ENCODE measurements around the gene CLDN16. TPM values are rescaled to one million over a fixed set of nuclear protein-coding genes. Genes with fewer than 3 reads are reported as not detected.
A peak's percentile ranks its signal among the peaks of the same experiment; 100 is the strongest.

Gene CLDN16
- total and polyA plus RNA-seq, 4 experiments from 2014 or later, result not detected

GRCh38 chr3:190436331-190436730, 48.4 kb downstream of the CLDN16 start:
- Mint-ChIP-seq H3K9me3 (peaks cover 0 to 4% (median under 1%) of the 10 kb centered on the region in 8 donors), H3K27ac (no peak overlapping the region), H3K27me3 (peaks cover 7 to 19% of the 10 kb centered on the region in 2 donors), H3K4me1 (no peaks in the 10 kb centered on the region), H3K4me3 (no peak overlapping the region), H3K36me3 (no peaks in the 10 kb centered on the region)
- Histone ChIP-seq H3K27ac (ENCODE audit: low read depth, low read length) (no peak overlapping the region), H3K4me1 (ENCODE audit: insufficient read depth, low read length) (no peaks in the 10 kb centered on the region), H3K9me3 (ENCODE audit: control insufficient read depth in 1 of 2, low read length in 2 of 2) (no peaks in the 10 kb centered on the region), H3K27me3 (ENCODE audit: insufficient read depth, low read length) (no peaks in the 10 kb centered on the region), H3K36me3 (ENCODE audit: insufficient read depth, low read length) (no peaks in the 10 kb centered on the region), H3K4me3 (ENCODE audit: low read length in 2 of 2) (no peak overlapping the region)
- ChIA-PET POLR2A (ENCODE audit: partially characterized antibody) (no interaction called here), CTCF (ENCODE audit: partially characterized antibody) (no interaction called here)
- intact Hi-C loops (cut with micrococcal nuclease), result no loop called here
- no peak for DNase-seq

- no peak overlapping the region for H3K27ac Mint-ChIP-seq
- peaks cover 0 to under 1% of the 10 kb centered on the region in 2 donors for H3K27me3 Mint-ChIP-seq
Observed at GRCh38 chr3:190442240-190442639, 54.3 kb downstream of the CLDN16 start.

GRCh38 chr3:190443257-190443656, 55.3 kb downstream of the CLDN16 start:
- Mint-ChIP-seq H3K9me3 (peaks cover 0 to 2% (median 0%) of the 10 kb centered on the region in 8 donors), H3K27me3 (no peaks in the 10 kb centered on the region), H3K4me3 (no peak overlapping the region), H3K36me3 (no peaks in the 10 kb centered on the region), H3K27ac (no peak overlapping the region), H3K4me1 (peaks cover 10 to 17% (median 12%) of the 10 kb centered on the region in 4 donors)
- Histone ChIP-seq H3K36me3 (ENCODE audit: insufficient read depth, low read length) (no peaks in the 10 kb centered on the region), H3K4me3 (ENCODE audit: low read length in 2 of 2) (no peak overlapping the region), H3K27me3 (ENCODE audit: insufficient read depth, low read length) (no peaks in the 10 kb centered on the region), H3K4me1 (ENCODE audit: insufficient read depth, low read length) (peaks cover 18% of the 10 kb centered on the region), H3K9me3 (ENCODE audit: control insufficient read depth in 1 of 2, low read length in 2 of 2) (no peaks in the 10 kb centered on the region), H3K27ac (ENCODE audit: low read depth, low read length) (no peak overlapping the region)
- intact Hi-C loops (cut with micrococcal nuclease), result no loop called here
- CTCF ChIA-PET (ENCODE audit: partially characterized antibody), result interaction anchor here (0.6 kb wide), 1 partner anchor 9 kb away, joined by 3 read pairs; no protein-coding TSS in a partner anchor
- no peak for DNase-seq
- POLR2A ChIA-PET (ENCODE audit: partially characterized antibody), result interaction anchor here (1.0 kb wide), 1 partner anchor 70 kb away, joined by 3 read pairs; no protein-coding TSS in a partner anchor

More at GRCh38 chr3:190442240-190442639, 54.3 kb downstream of the CLDN16 start:
- CTCF ChIA-PET (ENCODE audit: partially characterized antibody), result no interaction called here
- peaks cover 10 to 14% (median 12%) of the 10 kb centered on the region in 4 donors for H3K4me1 Mint-ChIP-seq
- no peak for DNase-seq
- H3K9me3 Mint-ChIP-seq, result peaks cover 0 to 2% (median 0%) of the 10 kb centered on the region in 8 donors
- Histone ChIP-seq H3K9me3 (ENCODE audit: control insufficient read depth in 1 of 2, low read length in 2 of 2) (no peaks in the 10 kb centered on the region), H3K4me3 (ENCODE audit: low read length in 2 of 2) (no peak overlapping the region), H3K27me3 (ENCODE audit: insufficient read depth, low read length) (no peaks in the 10 kb centered on the region), H3K27ac (ENCODE audit: low read depth, low read length) (no peak overlapping the region), H3K4me1 (ENCODE audit: insufficient read depth, low read length) (peaks cover 16% of the 10 kb centered on the region), H3K36me3 (ENCODE audit: insufficient read depth, low read length) (no peaks in the 10 kb centered on the region)
- intact Hi-C loops (cut with micrococcal nuclease), result no loop called here
- H3K4me3 Mint-ChIP-seq, result no peak overlapping the region
- no peaks in the 10 kb centered on the region for H3K36me3 Mint-ChIP-seq
- POLR2A ChIA-PET (ENCODE audit: partially characterized antibody), result no interaction called here

- ChIA-PET CTCF (ENCODE audit: partially characterized antibody) (interaction anchor here (1.5 kb wide), 1 partner anchor 20 kb away, joined by 6 read pairs; no protein-coding TSS in a partner anchor), POLR2A (ENCODE audit: partially characterized antibody) (no interaction called here)
- DNase-seq, result no peak
- no peak overlapping the region for H3K4me3 Mint-ChIP-seq
- no peaks in the 10 kb centered on the region for H3K36me3 Mint-ChIP-seq
- H3K9me3 Mint-ChIP-seq, result peaks cover 0 to 2% (median 0%) of the 10 kb centered on the region in 8 donors
- H3K9me3 ChIP-seq (ENCODE audit: control insufficient read depth in 1 of 2, low read length in 2 of 2), result no peaks in the 10 kb centered on the region
- H3K4me1 Mint-ChIP-seq, result peaks cover 10 to 17% (median 13%) of the 10 kb centered on the region in 4 donors
- intact Hi-C loops (cut with micrococcal nuclease), result no loop called here
- no peaks in the 10 kb centered on the region for H3K36me3 ChIP-seq (ENCODE audit: insufficient read depth, low read length)
- H3K27ac Mint-ChIP-seq, result no peak overlapping the region
- no peak overlapping the region for H3K27ac ChIP-seq (ENCODE audit: low read depth, low read length)
- H3K4me3 ChIP-seq (ENCODE audit: low read length in 2 of 2), result no peak overlapping the region
- no peaks in the 10 kb centered on the region for H3K27me3 ChIP-seq (ENCODE audit: insufficient read depth, low read length)
- peaks cover 18% of the 10 kb centered on the region for H3K4me1 ChIP-seq (ENCODE audit: insufficient read depth, low read length)
- no peaks in the 10 kb centered on the region for H3K27me3 Mint-ChIP-seq
Observed at GRCh38 chr3:190444006-190444405, 56.0 kb downstream of the CLDN16 start.

GRCh38 chr3:190444576-190445145, 56.7 kb downstream of the CLDN16 start:
- H3K4me3 Mint-ChIP-seq, result no peak overlapping the region
- H3K36me3 Mint-ChIP-seq, result no peaks in the 10 kb centered on the region
- H3K9me3 Mint-ChIP-seq, result no peaks in the 10 kb centered on the region
- no peaks in the 10 kb centered on the region for H3K27me3 Mint-ChIP-seq
- peaks cover 18% of the 10 kb centered on the region for H3K4me1 ChIP-seq (ENCODE audit: insufficient read depth, low read length)
- no peaks in the 10 kb centered on the region for H3K27me3 ChIP-seq (ENCODE audit: insufficient read depth, low read length)
- H3K36me3 ChIP-seq (ENCODE audit: insufficient read depth, low read length), result no peaks in the 10 kb centered on the region
- CTCF ChIA-PET (ENCODE audit: partially characterized antibody), result interaction anchor here (1.5 kb wide), 1 partner anchor 20 kb away, joined by 6 read pairs; no protein-coding TSS in a partner anchor
- no peaks in the 10 kb centered on the region for H3K9me3 ChIP-seq (ENCODE audit: control insufficient read depth in 1 of 2, low read length in 2 of 2)
- POLR2A ChIA-PET (ENCODE audit: partially characterized antibody), result no interaction called here
- no peak overlapping the region for H3K27ac Mint-ChIP-seq
- peaks cover 10 to 17% (median 13%) of the 10 kb centered on the region in 4 donors for H3K4me1 Mint-ChIP-seq
- DNase-seq, result no peak
- H3K4me3 ChIP-seq (ENCODE audit: low read length in 2 of 2), result no peak overlapping the region
- H3K27ac ChIP-seq (ENCODE audit: low read depth, low read length), result no peak overlapping the region
- intact Hi-C loops (cut with micrococcal nuclease), result no loop called here

- Mint-ChIP-seq H3K9me3 (no peaks in the 10 kb centered on the region), H3K4me3 (peak overlapping the region; percentile 21 to 81 (median 58)), H3K36me3 (no peaks in the 10 kb centered on the region), H3K4me1 (peaks cover 10 to 17% (median 13%) of the 10 kb centered on the region in 4 donors), H3K27ac (peak overlapping the region in 6 of 7 donors; percentile 3 to 72 (median 31)), H3K27me3 (no peaks in the 10 kb centered on the region)
- POLR2A ChIA-PET (ENCODE audit: partially characterized antibody), result no interaction called here
- H3K27ac ChIP-seq (ENCODE audit: low read depth, low read length), result no peak overlapping the region
- H3K4me3 ChIP-seq (ENCODE audit: low read length in 2 of 2), result no peak overlapping the region
- H3K36me3 ChIP-seq (ENCODE audit: insufficient read depth, low read length), result no peaks in the 10 kb centered on the region
- H3K4me1 ChIP-seq (ENCODE audit: insufficient read depth, low read length), result peaks cover 18% of the 10 kb centered on the region
- intact Hi-C loops (cut with micrococcal nuclease), result loop anchor here (1.0 kb wide), 1 partner anchor 67 kb away; no protein-coding TSS in a partner anchor
- CTCF ChIA-PET (ENCODE audit: partially characterized antibody), result no interaction called here
- DNase-seq, result peak in 4 of 5 donors; percentile 5 to 26 (median 16)
- no peaks in the 10 kb centered on the region for H3K9me3 ChIP-seq (ENCODE audit: control insufficient read depth in 1 of 2, low read length in 2 of 2)
- no peaks in the 10 kb centered on the region for H3K27me3 ChIP-seq (ENCODE audit: insufficient read depth, low read length)
Observed at GRCh38 chr3:190446573-190447279, 58.8 kb downstream of the CLDN16 start.

- Mint-ChIP-seq H3K9me3 (no peaks in the 10 kb centered on the region), H3K27me3 (no peaks in the 10 kb centered on the region), H3K4me1 (peaks cover 10 to 17% (median 13%) of the 10 kb centered on the region in 4 donors), H3K4me3 (no peak overlapping the region), H3K36me3 (no peaks in the 10 kb centered on the region), H3K27ac (peak overlapping the region in 1 of 7 donors; percentile 25)
- DNase-seq, result no peak
- H3K4me1 ChIP-seq (ENCODE audit: insufficient read depth, low read length), result peaks cover 18% of the 10 kb centered on the region
- H3K9me3 ChIP-seq (ENCODE audit: control insufficient read depth in 1 of 2, low read length in 2 of 2), result no peaks in the 10 kb centered on the region
- no peak overlapping the region for H3K4me3 ChIP-seq (ENCODE audit: low read length in 2 of 2)
- intact Hi-C loops (cut with micrococcal nuclease), result no loop called here
- no peaks in the 10 kb centered on the region for H3K27me3 ChIP-seq (ENCODE audit: insufficient read depth, low read length)
- POLR2A ChIA-PET (ENCODE audit: partially characterized antibody), result interaction anchor here (0.6 kb wide), 1 partner anchor 1598 kb away, joined by 3 read pairs; no protein-coding TSS in a partner anchor
- no peaks in the 10 kb centered on the region for H3K36me3 ChIP-seq (ENCODE audit: insufficient read depth, low read length)
- CTCF ChIA-PET (ENCODE audit: partially characterized antibody), result interaction anchor here (1.5 kb wide), 1 partner anchor 23 kb away, joined by 4 read pairs; no protein-coding TSS in a partner anchor
- no peak overlapping the region for H3K27ac ChIP-seq (ENCODE audit: low read depth, low read length)
Observed at GRCh38 chr3:190448256-190448655, 60.3 kb downstream of the CLDN16 start.

Data from CD4-positive, alpha-beta memory T cell (primary cell).